Aorta (tissue), 5 donors: ENCODE data around the gene TMTC2. TPM values are rescaled to one million over a fixed set of nuclear protein-coding genes. Genes with fewer than 3 reads are reported as not detected.
A peak's percentile ranks its signal among the peaks of the same experiment; 100 is the strongest.

Experiments
- ATAC-seq: fragments of 200-7000 bp; cut with Tn5 transposase; one replicate; pipeline ENCODE4 v1.9.1; 2022; ENCODE audit warnings: moderate library complexity; ENCODE audit not compliant: low FRiP score
- DNase-seq, 2 donors: peaks; one replicate each; pipeline ENCODE4 v3.0.0-alpha.2; 2020
- H3K27ac ChIP-seq, 2 donors: one replicate each; pipeline ENCODE4 v1.5.1; 2013; ENCODE audit warnings: low read length in 2 of 2, mild to moderate bottlenecking in 2 of 2, moderate library complexity in 2 of 2, control low read depth in 1 of 2, inconsistent platforms in 1 of 2, low read depth in 1 of 2
- H3K27me3 ChIP-seq, 2 donors: one replicate each; pipeline ENCODE4 v1.6.1; 2013; ENCODE audit warnings: control low read depth in 1 of 2, low read length in 1 of 2, mild to moderate bottlenecking in 1 of 2, moderate library complexity in 1 of 2; ENCODE audit not compliant: insufficient read depth in 2 of 2, control insufficient read depth in 1 of 2
- H3K36me3 ChIP-seq, 2 donors: one replicate each; pipeline ENCODE4 v1.6.1; 2013; ENCODE audit warnings: control low read depth in 1 of 2, low read length in 1 of 2, mild to moderate bottlenecking in 1 of 2; ENCODE audit not compliant: insufficient read depth in 2 of 2, control insufficient read depth in 1 of 2
- H3K4me1 ChIP-seq, 2 donors: one replicate each; pipeline ENCODE4 v1.6.1; 2013; ENCODE audit warnings: low read length in 2 of 2, control low read depth in 1 of 2, mild to moderate bottlenecking in 1 of 2, moderate library complexity in 1 of 2; ENCODE audit not compliant: insufficient read depth in 2 of 2, control insufficient read depth in 1 of 2
- H3K4me3 ChIP-seq, 2 donors: one replicate each; pipeline ENCODE4 v1.5.1; 2013; ENCODE audit warnings: low read length in 2 of 2, control low read depth in 1 of 2, mild to moderate bottlenecking in 1 of 2
- H3K9me3 ChIP-seq: one replicate; pipeline ENCODE4 v1.6.1; 2013; ENCODE audit warnings: mild to moderate bottlenecking, low read length; ENCODE audit not compliant: control insufficient read depth
- WGBS, 2 donors: extraction: QIAGEN DNeasy Blood & Tissue Kit; methylation state at CpG; one replicate each; pipeline ENCODE4 v1.1.7; 2013; 5-methylcytosine and 5-hydroxymethylcytosine counted together
- intact Hi-C, 2 donors: fragments of 100-400 bp; cut with DNase I; formaldehyde crosslinking; loops; one replicate each; pipeline versions ENCODE4 v1.14.2 to v1.15.0; 2022
- polyA plus RNA-seq, 2 donors: library from polyadenylated mRNA; stranded (reverse); fragments of 200-250 nt; gene quantifications; one replicate each; pipeline ENCODE4 v1.2.3, GENCODE V29; 2013
- total RNA-seq, 2 donors: library from RNA; stranded (reverse); fragmentation: NEBNext Ultra II Directional; extraction: Animal tissue kit (Norgen Biotek cat#: 25700); gene quantifications; one replicate each; pipeline ENCODE4 v1.2.1, GENCODE V29; 2021
- donor health status: healthy with polysubstance abuse.
- donor health status: Bipolar disorder and iron deficiency.
- donor health status: DM: no; HTN: no; CAD: no.
- donor health status: DM: no; HTN: no; CAD: no.
- donor health status: DM: yes; HTN: yes; CAD: no.

TMTC2 gene
- total and polyA plus RNA-seq, 4 donors, result 0.50 to 10.9 (median 3.7) TPM

DNA sequence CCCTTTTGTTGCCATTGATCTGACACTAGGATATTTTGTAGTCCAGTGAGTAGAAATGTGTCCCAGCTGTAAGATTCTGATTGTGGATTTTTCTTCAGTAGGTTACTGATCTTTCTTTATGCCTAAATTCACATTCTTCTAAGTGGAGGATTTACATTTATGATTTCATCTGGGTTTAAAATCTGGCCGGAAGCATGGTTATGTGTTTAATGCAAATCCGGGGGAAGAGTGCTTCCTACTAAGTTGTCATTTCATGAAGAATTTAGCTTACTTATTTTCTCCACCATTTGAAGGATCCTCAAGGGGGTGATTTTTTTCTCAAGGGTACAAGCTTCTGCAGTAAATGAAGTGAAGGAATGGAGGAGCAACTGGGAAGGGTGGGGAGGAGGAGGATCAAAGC lies 96.7 kb downstream of the TMTC2 start:
- DNase-seq, result no peak
- Histone ChIP-seq H3K27me3 (no peaks in the 10 kb centered on the region), H3K36me3 (no peaks in the 10 kb centered on the region), H3K4me1 (peaks cover 0 to 1% of the 10 kb centered on the region in 2 donors), H3K9me3 (no peaks in the 10 kb centered on the region), H3K4me3 (no peak overlapping the region), H3K27ac (no peak overlapping the region)
- intact Hi-C loops, result no loop called here
- 88 to 91% methylated on average over 2 of the region's 2 CpGs for WGBS, 2 donors
- ATAC-seq, result no peak

DNA sequence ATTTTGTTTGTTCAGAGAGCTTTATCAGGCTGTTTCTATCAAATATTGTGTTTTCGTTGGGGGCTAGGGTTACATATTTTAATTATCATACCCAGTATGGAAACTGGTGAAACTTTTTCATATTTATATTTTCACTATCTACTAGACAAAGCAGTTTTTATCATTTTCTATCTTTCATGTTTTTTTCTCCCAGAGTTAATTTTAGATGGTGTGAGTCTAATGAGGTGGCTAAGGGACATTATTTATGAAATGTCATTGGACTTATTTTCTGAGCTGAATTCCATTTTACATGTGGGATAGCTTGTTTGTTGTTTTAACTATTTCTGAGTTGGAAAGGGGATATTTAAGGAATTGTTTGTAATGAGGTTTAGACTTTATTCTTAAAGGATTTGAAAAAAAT lies 100.3 kb downstream of the TMTC2 start:
- WGBS, 2 donors, result 50 to 51% methylated on average over 1 of the region's 1 CpG
- Histone ChIP-seq H3K36me3 (no peaks in the 10 kb centered on the region), H3K4me3 (no peak overlapping the region), H3K9me3 (no peaks in the 10 kb centered on the region), H3K27ac (no peak overlapping the region), H3K4me1 (no peaks in the 10 kb centered on the region), H3K27me3 (no peaks in the 10 kb centered on the region)
- intact Hi-C loops, result no loop called here
- ATAC-seq (no peak), DNase-seq (no peak)

DNA sequence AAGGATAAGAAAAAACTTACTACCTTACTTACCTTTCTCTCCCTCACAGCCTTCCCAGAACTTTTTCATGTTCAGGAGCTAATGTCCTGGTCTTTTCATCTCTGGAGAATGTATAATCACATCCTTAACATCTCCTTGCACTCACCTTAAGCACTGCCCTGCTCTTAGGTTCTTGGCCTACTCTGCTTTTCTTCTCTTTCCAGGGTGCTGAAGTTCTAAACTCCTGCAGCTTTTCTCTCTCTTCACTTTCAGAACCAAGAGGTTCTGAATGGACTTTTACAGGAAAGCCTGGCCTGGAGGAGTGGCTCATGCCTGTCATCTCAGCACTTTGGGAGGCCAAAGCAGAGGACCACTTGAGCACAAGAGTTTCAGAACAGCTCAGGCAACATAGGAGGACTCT lies 101.9 kb downstream of the TMTC2 start:
- ATAC-seq (no peak), DNase-seq (no peak)
- Histone ChIP-seq H3K4me1 (no peaks in the 10 kb centered on the region), H3K27me3 (no peaks in the 10 kb centered on the region), H3K27ac (no peak overlapping the region), H3K36me3 (no peaks in the 10 kb centered on the region), H3K9me3 (no peaks in the 10 kb centered on the region), H3K4me3 (no peak overlapping the region)
- intact Hi-C loops, result no loop called here

DNA sequence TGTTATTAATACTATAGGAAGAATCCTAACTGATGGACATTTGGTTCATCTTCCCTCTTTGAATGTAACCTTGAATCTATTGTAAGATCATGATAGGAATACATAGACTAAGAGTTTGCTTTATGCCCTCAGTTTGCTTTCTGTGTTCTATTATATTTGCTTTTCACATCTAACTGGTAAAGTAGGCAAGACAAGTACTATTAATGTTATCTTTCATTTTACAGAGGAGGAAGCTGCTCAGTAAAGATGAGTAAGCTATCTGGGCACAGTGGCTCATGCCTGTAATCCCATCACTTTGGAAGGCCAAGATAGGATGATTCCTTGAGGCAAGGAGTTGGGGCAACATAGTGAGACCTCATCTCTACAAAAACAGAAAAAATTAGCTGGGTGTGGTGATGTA lies 103.0 kb downstream of the TMTC2 start:
- no peaks in the 10 kb centered on the region for H3K36me3 ChIP-seq
- H3K9me3 ChIP-seq, result no peaks in the 10 kb centered on the region
- intact Hi-C loops, result no loop called here
- no peak overlapping the region for H3K4me3 ChIP-seq
- DNase-seq (no peak), ATAC-seq (no peak)
- H3K27ac ChIP-seq, result no peak overlapping the region
- H3K27me3 ChIP-seq, result no peaks in the 10 kb centered on the region
- H3K4me1 ChIP-seq, result no peaks in the 10 kb centered on the region

DNA sequence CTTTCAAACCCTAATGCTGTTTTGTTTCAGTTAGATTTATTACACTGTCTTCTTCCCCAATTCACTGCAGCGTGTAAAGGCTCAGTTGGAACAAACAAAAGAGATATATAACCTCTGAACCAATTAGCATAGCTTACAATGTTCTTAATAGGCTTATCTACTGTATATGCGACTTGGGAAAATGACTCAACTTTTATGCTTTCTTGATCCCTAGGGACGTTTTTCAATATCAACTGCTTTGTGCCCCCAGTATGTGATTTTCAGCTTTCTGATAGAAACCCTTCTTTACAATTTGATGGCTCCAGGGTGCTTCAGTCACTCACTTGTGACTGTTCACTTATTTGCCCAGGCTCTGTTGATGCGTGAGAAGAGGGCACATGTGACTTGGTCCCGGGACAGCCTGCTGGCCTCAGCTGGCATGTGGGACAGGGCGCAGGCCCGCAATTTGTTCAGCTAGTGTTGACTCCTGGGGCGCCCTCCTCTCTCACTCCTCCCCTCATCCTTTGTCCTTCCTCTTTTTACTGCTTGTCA lies 107.1 kb downstream of the TMTC2 start:
- DNase-seq, result no peak

DNA sequence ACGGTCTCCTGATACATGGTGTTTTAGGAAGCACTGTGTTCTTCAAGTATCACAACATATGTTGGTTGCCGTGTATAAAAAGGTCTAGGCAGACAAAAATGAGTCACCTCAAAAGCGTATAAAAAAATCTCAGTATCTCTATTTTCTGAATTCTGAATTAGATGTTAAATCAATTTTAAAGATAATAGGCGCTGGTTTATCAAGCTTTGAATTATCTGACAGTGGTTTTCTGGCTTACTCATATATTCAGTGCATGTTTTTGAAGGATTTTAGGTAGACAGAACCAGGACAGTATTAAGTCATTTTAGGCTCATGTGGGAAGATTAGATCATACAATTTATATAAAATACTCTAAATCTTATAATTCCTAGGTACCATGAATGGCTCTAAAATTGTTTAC lies 110.8 kb downstream of the TMTC2 start:
- 92 to 96% methylated on average over 4 of the region's 4 CpGs for whole genome bisulfite sequencing, 2 donors
- no peak for DNase-seq

More for the DNA sequence above, 107.1 kb downstream of the TMTC2 start:
- Histone ChIP-seq H3K4me1 (no peaks in the 10 kb centered on the region), H3K27me3 (no peaks in the 10 kb centered on the region), H3K36me3 (no peaks in the 10 kb centered on the region), H3K9me3 (no peaks in the 10 kb centered on the region), H3K27ac (no peak overlapping the region), H3K4me3 (no peak overlapping the region)
- intact Hi-C loops, result no loop called here
- no peak for ATAC-seq
- WGBS, 2 donors, result 77 to 81% methylated on average over 8 of the region's 8 CpGs

DNA sequence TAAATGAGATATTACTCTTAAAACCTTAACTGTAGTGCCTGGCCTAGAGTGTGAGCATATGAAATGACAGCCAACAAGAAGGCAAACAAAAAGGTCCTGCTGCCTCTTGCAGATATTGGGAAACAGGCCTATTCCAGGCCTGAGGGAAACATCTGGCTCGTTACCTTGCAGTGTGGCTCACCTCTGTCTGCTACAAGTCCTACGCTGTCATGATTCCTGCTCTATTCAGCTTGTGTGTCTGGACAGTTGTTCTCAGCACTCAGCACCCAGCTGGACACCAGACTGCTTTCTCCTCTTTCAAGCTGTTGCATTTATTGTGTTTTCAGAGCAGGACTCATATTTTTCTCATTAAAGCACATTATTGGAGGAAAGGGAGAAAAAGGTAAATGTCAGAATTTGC lies 113.5 kb downstream of the TMTC2 start:
- Histone ChIP-seq H3K9me3 (no peaks in the 10 kb centered on the region), H3K27ac (no peak overlapping the region), H3K4me1 (peaks cover 0 to 2% of the 10 kb centered on the region in 2 donors), H3K36me3 (no peaks in the 10 kb centered on the region), H3K4me3 (no peak overlapping the region), H3K27me3 (peaks cover 0 to 1% of the 10 kb centered on the region in 2 donors)
- WGBS, 2 donors, result 93 to 96% methylated on average over 2 of the region's 2 CpGs
- DNase-seq, result no peak
- ATAC-seq, result no peak
- intact Hi-C loops, result no loop called here

More for the DNA sequence above, 110.8 kb downstream of the TMTC2 start:
- Histone ChIP-seq H3K4me1 (peaks cover 0 to 2% of the 10 kb centered on the region in 2 donors), H3K36me3 (no peaks in the 10 kb centered on the region), H3K9me3 (no peaks in the 10 kb centered on the region), H3K27me3 (no peaks in the 10 kb centered on the region), H3K4me3 (no peak overlapping the region), H3K27ac (no peak overlapping the region)
- no peak for ATAC-seq
- intact Hi-C loops, result no loop called here

DNA sequence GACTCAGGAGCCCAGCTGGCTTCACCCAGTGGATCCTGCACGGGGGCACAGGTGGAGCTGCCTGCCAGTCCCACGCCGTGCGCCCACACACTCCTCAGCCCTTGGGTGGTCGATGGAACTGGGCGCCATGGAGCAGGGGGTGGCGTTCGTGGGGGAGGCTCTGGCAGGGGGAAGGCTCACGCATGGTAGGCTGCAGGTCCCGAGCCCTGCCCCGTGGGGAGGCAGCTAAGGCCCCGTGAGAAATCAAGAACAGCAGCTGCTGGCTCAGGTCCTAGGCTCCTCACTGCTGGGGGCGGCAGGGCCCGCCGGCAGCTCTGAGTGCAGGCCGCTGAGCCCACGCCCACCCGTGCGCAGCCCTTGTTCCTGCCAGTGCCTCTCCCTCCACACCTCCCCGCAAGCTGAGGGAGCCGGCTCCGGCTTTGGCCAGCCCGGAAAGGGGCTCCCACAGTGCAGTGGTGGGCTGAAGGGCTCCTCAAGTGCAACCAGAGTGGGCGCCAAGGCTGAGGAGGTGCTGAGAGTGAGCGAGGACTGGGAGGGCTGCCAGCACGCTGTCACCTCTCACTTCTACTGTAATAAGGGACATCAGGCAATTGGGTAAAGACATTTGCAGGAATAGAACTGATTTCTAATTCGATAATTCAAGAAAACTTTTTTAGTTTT lies 115.4 kb downstream of the TMTC2 start:
- Histone ChIP-seq H3K27ac (no peak overlapping the region), H3K4me1 (peaks cover 0 to 2% of the 10 kb centered on the region in 2 donors), H3K4me3 (no peak overlapping the region), H3K9me3 (no peaks in the 10 kb centered on the region), H3K36me3 (no peaks in the 10 kb centered on the region), H3K27me3 (peaks cover 0 to 1% of the 10 kb centered on the region in 2 donors)
- 95 to 97% methylated on average over 27 of the region's 27 CpGs for WGBS, 2 donors
- intact Hi-C loops, result no loop called here
- no peak for ATAC-seq
- peak in 1 of 2 donors; percentile 71 for DNase-seq

DNA sequence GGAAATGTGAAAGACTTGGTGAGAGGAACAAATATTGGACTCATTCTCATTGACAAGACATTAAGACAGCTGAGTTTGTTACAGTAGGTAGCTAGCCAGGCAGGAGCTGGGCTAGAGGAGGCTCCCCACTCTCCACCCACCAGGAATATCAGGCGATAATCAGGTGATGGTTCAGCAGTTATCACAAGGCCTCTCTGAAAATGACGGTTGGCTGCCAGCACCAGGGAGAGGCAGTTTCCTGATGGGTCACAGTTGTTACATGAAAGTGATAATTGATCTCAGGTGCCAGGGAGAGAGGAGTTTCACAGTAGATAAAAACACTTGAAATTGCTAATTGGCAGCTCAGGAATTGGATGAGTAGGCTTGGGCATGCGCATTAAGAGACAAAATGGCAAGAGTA lies 116.5 kb downstream of the TMTC2 start:
- intact Hi-C loops, result no loop called here
- no peak for DNase-seq

More for the DNA sequence above, 116.5 kb downstream of the TMTC2 start:
- WGBS, 2 donors, result 83 to 89% methylated on average over 3 of the region's 3 CpGs
- H3K36me3 ChIP-seq, result no peaks in the 10 kb centered on the region
- H3K4me3 ChIP-seq, result no peak overlapping the region
- H3K4me1 ChIP-seq, result peaks cover 0 to 2% of the 10 kb centered on the region in 2 donors
- no peaks in the 10 kb centered on the region for H3K9me3 ChIP-seq
- H3K27me3 ChIP-seq, result peaks cover 0 to 1% of the 10 kb centered on the region in 2 donors
- ATAC-seq, result no peak
- H3K27ac ChIP-seq, result no peak overlapping the region
